H9 (cell line): ENCODE data around the gene RAB27B. TPM values are rescaled to one million over a fixed set of nuclear protein-coding genes. Genes with fewer than 3 reads are reported as not detected.

Source experiments
- DNase-seq: peaks from one replicate; pipeline ENCODE4 v3.0.0-alpha.2; 2017
- H2AFZ ChIP-seq: one replicate; pipeline ENCODE4 v1.6.1; 2013; ENCODE audit warnings: mild to moderate bottlenecking, low read length, control low read depth, moderate library complexity
- H2AK5ac ChIP-seq: 2 replicates; pipeline ENCODE4 v1.6.1; 2013; ENCODE audit warnings: low read length, control low read depth, mixed read lengths; ENCODE audit not compliant: insufficient read length
- H2BK120ac ChIP-seq: one replicate; pipeline ENCODE4 v1.6.1; 2013; ENCODE audit warnings: low read depth, mild to moderate bottlenecking, low read length, control low read depth, inconsistent platforms; ENCODE audit not compliant: poor library complexity, severe bottlenecking
- H2BK12ac ChIP-seq: 2 replicates; pipeline ENCODE4 v1.6.1; 2013; ENCODE audit warnings: low read length, control low read depth, mixed read lengths, low read depth; ENCODE audit not compliant: insufficient read length
- H2BK15ac ChIP-seq: 2 replicates; pipeline ENCODE4 v1.6.1; 2013; ENCODE audit warnings: low read depth, low read length, control low read depth
- H2BK20ac ChIP-seq: one replicate; pipeline ENCODE4 v1.6.1; 2013; ENCODE audit warnings: low read depth, mild to moderate bottlenecking, low read length, control low read depth, inconsistent platforms; ENCODE audit not compliant: poor library complexity, severe bottlenecking
- H2BK5ac ChIP-seq: 2 replicates; pipeline ENCODE4 v1.6.1; 2013; ENCODE audit warnings: low read length, control low read depth, mixed read lengths; ENCODE audit not compliant: insufficient read length
- H3K14ac ChIP-seq: 2 replicates; pipeline ENCODE4 v1.6.1; 2013; ENCODE audit warnings: low read length, control low read depth; ENCODE audit not compliant: insufficient read depth
- H3K18ac ChIP-seq: 2 replicates; pipeline ENCODE4 v1.6.1; 2013; ENCODE audit warnings: low read depth, mild to moderate bottlenecking, mixed read lengths, low read length, control low read depth; ENCODE audit not compliant: insufficient read length
- H3K23ac ChIP-seq: 2 replicates; pipeline ENCODE4 v1.6.1; 2013; ENCODE audit warnings: low read length, control low read depth, mixed read lengths, low read depth; ENCODE audit not compliant: insufficient read length
- H3K23me2 ChIP-seq: 2 replicates; pipeline ENCODE4 v1.6.1; 2013; ENCODE audit warnings: low read depth, mild to moderate bottlenecking, mixed read lengths, low read length, control low read depth; ENCODE audit not compliant: insufficient read length, poor library complexity, severe bottlenecking
- H3K27ac ChIP-seq: 2 replicates; pipeline ENCODE4 v1.5.1; 2013; ENCODE audit warnings: low read length, control low read depth, mixed read lengths, low read depth; ENCODE audit not compliant: insufficient read length
- H3K27me3 ChIP-seq: 2 replicates; pipeline ENCODE4 v1.6.1; 2013; ENCODE audit warnings: low read length, control low read depth, inconsistent platforms; ENCODE audit not compliant: insufficient read depth
- H3K4ac ChIP-seq: 2 replicates; pipeline ENCODE4 v1.6.1; 2013; ENCODE audit warnings: low read depth, mild to moderate bottlenecking, control low read depth, inconsistent platforms, low read length, moderate library complexity
- H3K4me1 ChIP-seq: 2 replicates; pipeline ENCODE4 v1.6.1; 2013; ENCODE audit warnings: low read length, control low read depth, inconsistent platforms; ENCODE audit not compliant: insufficient read depth
- H3K4me2 ChIP-seq: 2 replicates; pipeline ENCODE4 v1.6.1; 2013; ENCODE audit warnings: low read length, control low read depth, mixed read lengths; ENCODE audit not compliant: insufficient read length, insufficient read depth
- H3K56ac ChIP-seq: 2 replicates; pipeline ENCODE4 v1.6.1; 2013; ENCODE audit warnings: low read depth, mild to moderate bottlenecking, mixed read lengths, low read length, control low read depth; ENCODE audit not compliant: insufficient read length
- H3K79me1 ChIP-seq: 2 replicates; pipeline ENCODE4 v1.6.1; 2013; ENCODE audit warnings: low read depth, mild to moderate bottlenecking, moderate library complexity, low read length, control low read depth, inconsistent platforms; ENCODE audit not compliant: insufficient read depth, poor library complexity, severe bottlenecking
- H3K79me2 ChIP-seq: 2 replicates; pipeline ENCODE4 v1.6.1; 2013; ENCODE audit warnings: low read length, control low read depth, inconsistent platforms; ENCODE audit not compliant: insufficient read depth
- H3K9ac ChIP-seq: 2 replicates; pipeline ENCODE4 v1.6.1; 2013; ENCODE audit warnings: low read length, control low read depth, mixed read lengths; ENCODE audit not compliant: insufficient read length; ENCODE audit errors: extremely low read depth
- H3K9me3 ChIP-seq: one replicate; pipeline ENCODE4 v1.6.1; 2013; ENCODE audit warnings: low read depth, low read length, inconsistent platforms; ENCODE audit not compliant: control insufficient read depth
- H3T11ph ChIP-seq: one replicate; pipeline ENCODE4 v1.6.1; 2013; ENCODE audit warnings: mild to moderate bottlenecking, low read length, control low read depth, inconsistent platforms
- H4K20me1 ChIP-seq: one replicate; pipeline ENCODE4 v1.6.1; 2013; ENCODE audit not compliant: control insufficient read depth, insufficient read length, insufficient read depth
- H4K5ac ChIP-seq: 2 replicates; pipeline ENCODE4 v1.6.1; 2013; ENCODE audit warnings: low read depth, mild to moderate bottlenecking, mixed read lengths, low read length, control low read depth; ENCODE audit not compliant: insufficient read length
- H4K8ac ChIP-seq: replicated peaks from 2 replicates; pipeline ENCODE4 v1.6.1; 2013; ENCODE audit warnings: low read length, control low read depth, mixed read lengths, low read depth; ENCODE audit not compliant: insufficient read length
- H4K91ac ChIP-seq: 2 replicates; pipeline ENCODE4 v1.6.1; 2013; ENCODE audit warnings: low read depth, mild to moderate bottlenecking, moderate library complexity, mixed read lengths, low read length, control low read depth; ENCODE audit not compliant: insufficient read length
- H3K27ac Mint-ChIP-seq, 3 experiments: 2 replicates in 2 of 3; 3 replicates in 1 of 3; pipeline ENCODE4 v1.8.0; 2020 to 2021; ENCODE audit warnings: mixed read lengths in 3 of 3, mild to moderate bottlenecking in 1 of 3, moderate library complexity in 1 of 3
- H3K27me3 Mint-ChIP-seq: 2 replicates; pipeline ENCODE4 v1.8.0; 2021; ENCODE audit warnings: low read depth, mild to moderate bottlenecking, moderate library complexity, mixed read lengths
- H3K36me3 Mint-ChIP-seq, 3 experiments: 2 replicates in 2 of 3; 3 replicates in 1 of 3; pipeline ENCODE4 v1.8.0; 2020 to 2021; ENCODE audit warnings: low read depth in 3 of 3, mixed read lengths in 3 of 3; ENCODE audit not compliant: insufficient read depth in 1 of 3
- H3K4me1 Mint-ChIP-seq, 2 experiments: 2 replicates each; pipeline ENCODE4 v1.8.0; 2020; ENCODE audit warnings: mixed read lengths in 2 of 2
- H3K4me3 Mint-ChIP-seq, 2 experiments: 2 replicates in 1 of 2; 3 replicates in 1 of 2; pipeline ENCODE4 v1.8.0; 2020 to 2021; ENCODE audit warnings: mild to moderate bottlenecking in 2 of 2, mixed read lengths in 2 of 2, moderate library complexity in 1 of 2
- H3K9me3 Mint-ChIP-seq, 2 experiments: 2 replicates in 1 of 2; 3 replicates in 1 of 2; pipeline ENCODE4 v1.8.0; 2020; ENCODE audit warnings: mild to moderate bottlenecking in 2 of 2, mixed read lengths in 2 of 2, moderate library complexity in 1 of 2
- CTCF ChIP-seq: fragments of 200-600 bp; sonication (generic); conservative IDR thresholded peaks from 3 replicates; pipeline ENCODE4 v1.8.0; 2021; ENCODE audit warnings: antibody characterized with exemption, mild to moderate bottlenecking
- WGBS: extraction: QIAGEN DNeasy Blood & Tissue Kit; methylation state at CpG from one replicate; pipeline ENCODE4 v1.1.7; 2013; ENCODE audit warnings: missing lambda C conversion rate, low lambda C conversion rate, mixed read lengths; ENCODE audit not compliant: insufficient read length; ENCODE audit errors: extremely low coverage; 5-methylcytosine and 5-hydroxymethylcytosine counted together
- total RNA-seq: library from RNA; stranded (reverse); gene quantifications from 2 replicates; pipeline ENCODE4 v1.2.1, GENCODE V29; 2021

Gene RAB27B
- total RNA-seq, 1 experiment from 2014 or later = 0.15 TPM

- H3K14ac ChIP-seq = no peak overlapping the region
- H2BK5ac ChIP-seq = no peak overlapping the region
- no peak overlapping the region for H3K23ac ChIP-seq
- H3K79me2 ChIP-seq = no peaks in the 10 kb centered on the region
- H3T11ph ChIP-seq = no peak overlapping the region
- no peaks in the 10 kb centered on the region for H3K23me2 ChIP-seq
- H3K9ac ChIP-seq = no peak overlapping the region
- no CpG with 5 or more reads among the region's 3 CpGs for WGBS
- no peak overlapping the region for H4K8ac ChIP-seq
- no peaks in the 10 kb centered on the region for H3K79me1 ChIP-seq
- H4K5ac ChIP-seq = no peak overlapping the region
- H2AK5ac ChIP-seq = no peak overlapping the region
- H2BK120ac ChIP-seq = no peak overlapping the region
- no peaks in the 10 kb centered on the region for H3K36me3 Mint-ChIP-seq
- no peak overlapping the region for H2BK20ac ChIP-seq
- H3K4me3 Mint-ChIP-seq = no peak overlapping the region
- no peak overlapping the region for H2BK15ac ChIP-seq
- H3K4me1 ChIP-seq = no peaks in the 10 kb centered on the region
- H3K18ac ChIP-seq = no peak overlapping the region
- H4K91ac ChIP-seq = no peak overlapping the region
- no peak overlapping the region for H3K4ac ChIP-seq
- no peaks in the 10 kb centered on the region for H3K27me3 Mint-ChIP-seq
- no peaks in the 10 kb centered on the region for H3K9me3 ChIP-seq
- TF ChIP-seq CTCF = no peak
- no peaks in the 10 kb centered on the region for H3K9me3 Mint-ChIP-seq
- H4K20me1 ChIP-seq = no peaks in the 10 kb centered on the region
- H3K4me2 ChIP-seq = no peak overlapping the region
- H2AFZ ChIP-seq = no peak overlapping the region
- no peak overlapping the region for H3K27ac Mint-ChIP-seq
- no peaks in the 10 kb centered on the region for H3K27me3 ChIP-seq
- H3K56ac ChIP-seq = no peak overlapping the region
- H3K4me1 Mint-ChIP-seq = no peaks in the 10 kb centered on the region
- no peak overlapping the region for H3K27ac ChIP-seq
- DNase-seq = no peak
- H2BK12ac ChIP-seq = no peak overlapping the region
Measured at GRCh38 chr18:54938506-54938905, 110.2 kb downstream of the RAB27B start.
